Fibroblast of pulmonary artery (primary cell): ENCODE data around the gene CD320.
A peak's percentile ranks its signal among the peaks of the same experiment; 100 is the strongest.

Experiments used
- DNase-seq: peaks from one replicate; pipeline ENCODE4 v3.0.0-alpha.2; 2010; ENCODE audit warnings: low read depth
- H3K4me3 ChIP-seq: replicated peaks from 2 replicates; pipeline ENCODE4 v1.5.1; 2011; ENCODE audit warnings: low read depth, mild to moderate bottlenecking, control low read depth, low read length, moderate library complexity
- TF ChIP-seq, protein P1 (sequence below): IDR thresholded peaks from 2 replicates; pipeline ENCODE4 v1.5.1; 2011; ENCODE audit warnings: mild to moderate bottlenecking, control low read depth, low read length, inconsistent platforms; ENCODE audit errors: missing control alignments

Gene CD320

DNA sequence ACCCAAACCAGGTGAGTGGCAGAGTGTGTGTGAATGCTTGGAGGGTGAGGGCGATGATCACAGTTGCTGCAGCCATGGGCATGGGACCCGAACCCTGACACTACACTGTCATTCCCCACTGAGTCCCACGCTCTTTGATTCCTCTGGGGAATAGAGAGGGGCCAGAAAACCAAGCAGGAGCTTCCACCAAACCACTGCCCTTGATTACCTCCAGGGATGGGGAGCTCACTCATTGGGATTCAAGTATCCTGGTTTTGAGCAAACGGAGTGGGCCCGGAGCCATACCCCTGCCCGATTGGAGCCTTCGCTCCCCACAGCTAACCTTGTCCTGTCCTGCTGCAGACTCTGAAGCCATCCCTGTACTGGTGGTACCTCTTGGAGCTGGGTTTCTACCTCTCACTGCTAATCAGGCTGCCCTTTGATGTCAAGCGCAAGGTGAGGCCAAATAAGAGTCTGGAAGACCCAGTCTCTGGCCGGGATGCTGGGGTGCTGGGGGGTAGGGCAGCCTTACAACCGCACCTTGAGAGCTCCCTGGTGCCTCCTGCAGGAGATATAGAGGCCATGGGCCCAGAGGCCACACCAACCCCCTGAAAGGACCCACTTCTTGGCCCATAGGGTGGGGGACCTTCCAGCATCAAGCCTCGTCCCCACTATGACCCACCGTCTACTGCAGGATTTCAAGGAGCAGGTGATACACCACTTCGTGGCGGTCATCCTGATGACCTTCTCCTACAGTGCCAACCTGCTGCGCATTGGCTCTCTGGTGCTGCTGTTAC, 51.7 kb downstream of the CD320 start:
- H3K4me3 ChIP-seq = no peak overlapping the region
- no peak for DNase-seq
- TF ChIP-seq, protein P1, sequence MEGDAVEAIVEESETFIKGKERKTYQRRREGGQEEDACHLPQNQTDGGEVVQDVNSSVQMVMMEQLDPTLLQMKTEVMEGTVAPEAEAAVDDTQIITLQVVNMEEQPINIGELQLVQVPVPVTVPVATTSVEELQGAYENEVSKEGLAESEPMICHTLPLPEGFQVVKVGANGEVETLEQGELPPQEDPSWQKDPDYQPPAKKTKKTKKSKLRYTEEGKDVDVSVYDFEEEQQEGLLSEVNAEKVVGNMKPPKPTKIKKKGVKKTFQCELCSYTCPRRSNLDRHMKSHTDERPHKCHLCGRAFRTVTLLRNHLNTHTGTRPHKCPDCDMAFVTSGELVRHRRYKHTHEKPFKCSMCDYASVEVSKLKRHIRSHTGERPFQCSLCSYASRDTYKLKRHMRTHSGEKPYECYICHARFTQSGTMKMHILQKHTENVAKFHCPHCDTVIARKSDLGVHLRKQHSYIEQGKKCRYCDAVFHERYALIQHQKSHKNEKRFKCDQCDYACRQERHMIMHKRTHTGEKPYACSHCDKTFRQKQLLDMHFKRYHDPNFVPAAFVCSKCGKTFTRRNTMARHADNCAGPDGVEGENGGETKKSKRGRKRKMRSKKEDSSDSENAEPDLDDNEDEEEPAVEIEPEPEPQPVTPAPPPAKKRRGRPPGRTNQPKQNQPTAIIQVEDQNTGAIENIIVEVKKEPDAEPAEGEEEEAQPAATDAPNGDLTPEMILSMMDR = no peak

DNA sequence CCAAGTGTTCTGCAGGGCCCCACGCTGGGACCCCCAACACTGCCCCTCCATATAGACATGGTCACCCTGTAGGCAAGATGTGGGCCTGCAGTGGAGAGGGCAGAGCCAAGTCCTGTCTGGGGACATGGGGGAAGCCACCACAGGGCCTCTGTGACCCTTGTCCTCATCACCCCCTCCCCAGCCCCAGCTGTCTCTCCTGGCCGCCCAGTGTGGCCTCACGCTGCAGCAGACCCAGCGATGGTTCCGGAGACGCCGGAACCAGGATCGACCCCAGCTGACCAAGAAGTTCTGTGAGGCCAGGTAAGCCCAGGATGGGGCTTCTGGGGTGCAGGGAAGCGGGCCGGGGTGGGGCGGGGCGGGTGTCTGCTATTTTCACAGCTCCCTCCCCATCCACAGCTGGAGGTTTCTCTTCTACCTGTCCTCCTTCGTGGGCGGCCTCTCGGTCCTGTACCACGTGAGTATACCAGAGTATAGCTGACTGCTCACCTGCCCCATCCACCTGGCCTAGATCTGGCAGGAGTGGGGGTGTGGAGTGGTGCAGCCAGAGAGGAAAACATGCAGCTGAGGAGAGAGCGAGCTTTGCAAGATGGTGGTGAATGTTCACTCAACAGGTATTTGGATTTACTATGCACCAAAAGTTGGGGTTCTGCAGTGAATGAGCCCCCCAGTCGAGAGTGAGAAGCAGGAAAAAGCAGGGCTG, 52.6 kb downstream of the CD320 start:
- TF ChIP-seq, protein P1 = no peak
- DNase-seq = no peak
- no peak overlapping the region for H3K4me3 ChIP-seq

DNA sequence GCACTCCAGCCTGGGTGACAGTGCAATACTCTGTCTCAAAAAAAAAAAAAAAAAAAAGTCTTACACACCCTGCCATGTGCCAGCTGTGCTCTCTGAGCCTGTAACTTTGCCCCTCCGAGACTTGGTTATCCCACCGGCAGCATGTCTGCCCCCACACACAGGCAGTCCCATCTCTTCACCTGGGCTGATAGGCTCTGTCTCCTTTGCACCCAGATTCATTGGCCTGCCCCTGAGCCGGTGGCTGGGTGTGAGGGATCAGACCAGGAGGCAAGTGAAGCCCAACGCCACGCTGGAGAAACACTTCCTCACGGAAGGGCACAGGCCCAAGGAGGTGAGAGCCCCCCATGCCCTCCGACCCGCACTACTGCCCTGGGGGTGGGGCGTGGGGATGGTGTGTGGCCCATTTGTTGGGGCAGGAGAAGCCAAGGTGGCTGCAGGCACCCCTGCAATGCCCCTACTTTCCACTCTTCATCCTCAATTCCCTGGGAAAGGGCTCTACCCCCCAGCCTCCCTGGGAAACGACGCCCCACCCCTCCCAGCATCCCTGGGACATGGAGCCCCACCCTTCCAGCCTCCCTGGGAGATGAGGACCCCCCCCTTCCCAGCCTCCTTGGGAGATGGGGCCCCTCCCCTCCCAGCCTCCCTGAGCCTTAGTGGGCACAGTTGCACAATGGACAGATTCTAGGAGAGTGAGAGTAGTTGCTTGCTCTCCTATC, 53.7 kb downstream of the CD320 start:
- TF ChIP-seq, protein P1 = no peak
- no peak for DNase-seq
- no peak overlapping the region for H3K4me3 ChIP-seq

DNA sequence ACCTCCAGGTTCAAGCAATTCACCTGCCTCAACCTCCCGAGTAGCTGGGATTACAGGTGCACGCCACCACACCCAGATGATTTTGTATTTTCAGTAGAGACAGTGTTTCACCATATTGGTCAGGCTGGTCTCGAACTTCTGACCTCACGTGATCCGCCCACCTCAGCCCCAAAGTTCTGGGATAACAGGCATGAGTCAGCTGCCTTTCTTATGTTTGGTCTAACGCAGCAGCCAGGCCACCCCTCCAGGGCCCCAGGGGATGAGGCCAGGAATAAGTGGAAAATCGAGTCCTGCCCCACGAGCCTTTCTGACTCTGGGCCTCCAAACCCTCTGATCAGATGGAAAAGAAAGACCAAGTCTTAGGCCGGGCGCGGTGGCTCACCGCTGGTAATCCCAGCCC, 54.5 kb downstream of the CD320 start:
- DNase-seq = peak; percentile 9
- H3K4me3 ChIP-seq = no peak overlapping the region
- TF ChIP-seq, protein P1 = no peak

DNA sequence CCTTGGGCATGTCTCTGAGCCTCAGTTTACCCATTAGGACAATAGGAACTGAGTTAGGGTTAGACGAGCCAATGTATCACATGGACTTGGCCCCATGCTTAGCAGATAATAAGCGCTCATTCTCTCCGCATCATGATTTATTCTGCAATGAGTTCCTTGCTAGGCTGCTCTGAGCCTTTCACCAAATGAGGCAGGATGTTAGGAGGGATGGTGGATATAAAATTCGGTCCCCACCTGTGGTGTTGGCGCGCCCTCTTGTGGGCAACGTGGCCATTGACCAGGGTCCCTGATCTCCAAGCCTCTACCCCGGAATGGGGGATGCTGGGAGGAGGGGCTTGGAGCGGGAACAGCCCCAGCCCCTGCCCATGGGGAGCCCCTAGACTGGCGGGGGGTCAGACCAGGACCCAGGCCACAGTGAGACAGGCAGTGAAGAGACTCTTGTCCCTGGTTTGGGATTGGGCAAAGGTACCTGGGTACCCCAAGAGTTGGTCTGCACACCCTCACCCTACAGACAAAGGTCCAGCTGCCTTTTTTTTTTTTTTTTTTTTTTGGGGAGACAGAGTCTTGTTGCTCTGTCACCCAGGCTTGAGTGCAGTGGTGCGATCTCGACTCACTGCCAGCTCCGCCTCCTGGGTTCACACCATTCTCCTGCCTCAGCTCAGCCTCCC, 55.1 kb downstream of the CD320 start:
- no peak overlapping the region for H3K4me3 ChIP-seq

More for the DNA sequence above, 55.1 kb downstream of the CD320 start:
- peak; percentile 82 for DNase-seq
- TF ChIP-seq, protein P1 = peak; percentile 86
